K562 (cell line): ENCODE results near the gene RMND5B. TPM values are rescaled to one million over a fixed set of nuclear protein-coding genes. Genes with fewer than 3 reads are reported as not detected.

Source experiments
- ARID2 ChIP-seq: fragments of 450-650 bp; IDR thresholded peaks from 2 replicates; pipeline ENCODE4 v1.6.1; 2017; ENCODE audit warnings: antibody characterized with exemption, mild to moderate bottlenecking
- BACH1 ChIP-seq: fragments of 200-800 bp; sonication (Bioruptor generic); IDR thresholded peaks from 2 replicates; pipeline ENCODE4 v1.6.1; 2016; ENCODE audit warnings: missing genetic modification characterization, missing compliant biosample characterization
- CBFA2T2 ChIP-seq: fragments of 450-650 bp; conservative IDR thresholded peaks from 2 replicates; pipeline ENCODE4 v1.6.1; 2017; ENCODE audit warnings: mild to moderate bottlenecking
- CGGBP1 ChIP-seq: fragments of 250-450 bp; sonication (Bioruptor Pico); IDR thresholded peaks from 2 replicates; pipeline ENCODE4 v1.9.0; 2021; ENCODE audit warnings: mild to moderate bottlenecking
- CHD7 ChIP-seq: fragments of 200-600 bp; sonication (generic); IDR thresholded peaks from one replicate; pipeline ENCODE4 v1.6.1; 2012; ENCODE audit warnings: mild to moderate bottlenecking, low read depth, low read length, inconsistent platforms
- CREB3 ChIP-seq: fragments of 450-650 bp; conservative IDR thresholded peaks from 2 replicates; pipeline ENCODE4 v1.6.1; 2016; ENCODE audit warnings: missing genetic modification characterization, low read depth, mild to moderate bottlenecking, missing compliant biosample characterization, moderate library complexity
- HMBOX1 ChIP-seq: sonication (generic); IDR thresholded peaks from 2 replicates; pipeline ENCODE4 v1.6.1; 2016
- NCOR1 ChIP-seq: fragments of 450-650 bp; IDR thresholded peaks from 2 replicates; pipeline ENCODE4 v1.6.1; 2016; ENCODE audit warnings: mild to moderate bottlenecking, moderate library complexity
- RNF2 ChIP-seq: sonication (generic); IDR thresholded peaks from 2 replicates; pipeline ENCODE4 v1.6.1; 2016
- SMAD3 ChIP-seq: fragments of 450-650 bp; formaldehyde crosslinking; conservative IDR thresholded peaks from 2 replicates; pipeline ENCODE4 v1.4.0; 2020; ENCODE audit warnings: mild to moderate bottlenecking
- STAT5B ChIP-seq: fragments of 250-450 bp; sonication (Bioruptor Pico); IDR thresholded peaks from 2 replicates; pipeline ENCODE4 v1.8.0; 2021; ENCODE audit warnings: mild to moderate bottlenecking, inconsistent platforms
- ZNF766 ChIP-seq: fragments of 200-800 bp; sonication (Bioruptor generic); conservative IDR thresholded peaks from 2 replicates; pipeline ENCODE4 v1.6.1; 2016; ENCODE audit warnings: missing genetic modification characterization, missing compliant biosample characterization
- ZSCAN29 ChIP-seq: fragments of 450-650 bp; IDR thresholded peaks from 2 replicates; pipeline ENCODE4 v1.6.1; 2017
- polyA plus RNA-seq, 8 experiments: library from polyadenylated mRNA; depleted of rRNA in 4 of 8; stranded (reverse) in 5 of 8; unstranded in 3 of 8; fragments of >200 nt; fragmentation: Nextera tagmentation in 2 of 8; fragmentation: Illumina TruSeq in 1 of 8; extraction: Ambion mirVana in 2 of 8; extraction: Trizol in 1 of 8; gene quantifications; 2 replicates each; pipeline versions ENCODE4 v1.2.1 to v1.2.3, GENCODE V29; 2011 to 2014; ENCODE audit warnings: inconsistent platforms in 1 of 8, missing spikeins in 1 of 8
- total RNA-seq, 7 experiments: library from RNA; depleted of rRNA in 6 of 7; stranded (reverse); fragments of >200 nt in 6 of 7; fragmentation: Illumina TruSeq in 2 of 7; extraction: Trizol in 2 of 7; gene quantifications; 2 replicates each; pipeline versions ENCODE4 v1.2.1 to v1.2.3, GENCODE V29; 2011 to 2021; ENCODE audit warnings: low replicate concordance in 1 of 7
- TF ChIP-seq, protein P1 (sequence below): sonication (generic); formaldehyde crosslinking; IDR thresholded peaks from 2 replicates; pipeline ENCODE4 v1.8.0; 2022; ENCODE audit warnings: missing genetic modification reagents, mild to moderate bottlenecking, moderate library complexity, borderline replicate concordance

The RMND5B gene
- total and polyA plus RNA-seq, 9 of the 15 experiments (the other 6 are each of a cell fraction or from before 2014, with no cell fraction given) = 2.6 to 57.0 (median 28.3) TPM

GRCh38 chr5:178182158-178182876 lies 51.5 kb downstream of the RMND5B start (continued):
- TF ChIP-seq ARID2 (no peak), HMBOX1 (peak; percentile 52; the same call in 1 of the 2 replicates), CGGBP1 (CRISPR knock-in tag) (no peak), ZSCAN29 (no peak), ZNF766 (no peak), CREB3 (tag) (no peak), CHD7 (no peak), NCOR1 (peak; percentile 79), SMAD3 (CRISPR knock-in tag) (no peak), STAT5B (CRISPR knock-in tag) (no peak), CBFA2T2 (peak; percentile 86), BACH1 (tag) (no peak), RNF2 (0 out of 2 replicates have a peak, but pooled peaks have one; percentile 23)
- TF ChIP-seq, protein P1, sequence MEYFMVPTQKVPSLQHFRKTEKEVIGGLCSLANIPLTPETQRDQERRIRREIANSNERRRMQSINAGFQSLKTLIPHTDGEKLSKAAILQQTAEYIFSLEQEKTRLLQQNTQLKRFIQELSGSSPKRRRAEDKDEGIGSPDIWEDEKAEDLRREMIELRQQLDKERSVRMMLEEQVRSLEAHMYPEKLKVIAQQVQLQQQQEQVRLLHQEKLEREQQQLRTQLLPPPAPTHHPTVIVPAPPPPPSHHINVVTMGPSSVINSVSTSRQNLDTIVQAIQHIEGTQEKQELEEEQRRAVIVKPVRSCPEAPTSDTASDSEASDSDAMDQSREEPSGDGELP (CRISPR knock-in tag) = no peak
